ENCODE results near the gene GJD4.

DNA sequence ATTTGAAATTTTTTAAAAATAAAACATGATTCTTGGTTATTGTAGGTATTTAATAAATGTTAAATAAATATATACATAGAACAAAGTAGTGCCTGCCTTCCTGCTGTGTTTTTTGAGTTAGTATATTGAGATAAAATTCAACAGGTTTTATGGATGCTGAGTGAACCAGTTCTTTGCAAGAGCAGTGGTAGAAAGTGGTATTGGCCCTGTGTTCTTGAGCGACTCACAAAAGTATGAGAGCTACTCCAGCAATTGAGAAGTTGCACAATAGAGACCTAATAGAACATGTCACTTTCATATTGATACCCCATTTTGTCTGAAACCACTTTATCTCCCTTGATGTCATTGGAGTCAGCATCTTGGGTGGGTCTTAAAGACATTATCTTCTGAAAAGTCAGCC is 32.6 kb upstream of the GJD4 start:
- TF ChIP-seq CTCF (conservative IDR thresholded peaks at IDR 0.05 in 1 of 2, IDR thresholded peaks at IDR 0.05 in 1 of 2; ENCODE audit: extremely low read depth in 1 of 2, insufficient read depth in 1 of 2, low read depth in 1 of 2, low read length in 2 of 2) (no peak), EZH2 (IDR thresholded peaks at IDR 0.05; ENCODE audit: borderline replicate concordance, low read length) (no peak)

All from mammary epithelial cell (primary cell).